Measurements from ENCODE around the gene PDE8A. TPM values are rescaled to one million over a fixed set of nuclear protein-coding genes. Genes with fewer than 3 reads are reported as not detected.

Gene PDE8A
- total and polyA plus RNA-seq, 10 of the 15 experiments (the other 5 are each of a cell fraction or from before 2014, with no cell fraction given), result 6.7 to 69.2 (median 27.2) TPM

- Histone ChIP-seq H3K36me3 (ENCODE audit: control insufficient read depth in 2 of 2, insufficient read depth in 2 of 2, low read length in 1 of 2) (no peaks in the 10 kb centered on the region), H3K9me3 (replicated peaks; ENCODE audit: control insufficient read depth, insufficient read depth, low read length) (no peaks in the 10 kb centered on the region), H3K4me3 (no peak overlapping the region), H3K27me3 (replicated peaks in 1 of 2; ENCODE audit: control insufficient read depth in 2 of 2, insufficient read depth in 2 of 2, low read length in 1 of 2) (no peaks in the 10 kb centered on the region), H3K79me2 (ENCODE audit: control insufficient read depth, insufficient read depth, low read length) (no peaks in the 10 kb centered on the region), H3K4me2 (ENCODE audit: control insufficient read depth, insufficient read depth) (no peak overlapping the region), H3K27ac (ENCODE audit: control insufficient read depth, insufficient read depth) (no peak overlapping the region), H3K4me1 (ENCODE audit: control insufficient read depth, insufficient read depth, low read length) (no peaks in the 10 kb centered on the region), H2AFZ (ENCODE audit: control insufficient read depth, low read depth, low read length) (no peak overlapping the region), H4K20me1 (ENCODE audit: control insufficient read depth, insufficient read depth) (no peaks in the 10 kb centered on the region), H3K9ac (ENCODE audit: control insufficient read depth, insufficient read depth, low read length) (no peak overlapping the region)
- SMC1A ChIA-PET (ENCODE audit: uncharacterized antibody, unreplicated experiment), result no interaction called here
- DNase-seq (ENCODE audit: low read depth, low spot score) (no peak), FAIRE-seq (no peak), ATAC-seq (no peak)
- BruUV-seq (replicated peaks), result no TSS peak
- TF ChIP-seq ATF3 (IDR thresholded peaks at IDR 0.05; ENCODE audit: borderline replicate concordance, extremely low read depth, low read depth, low read length) (no peak), KDM1A (IDR thresholded peaks at IDR 0.05; ENCODE audit: borderline replicate concordance) (no peak), ZZZ3 (IDR thresholded peaks at IDR 0.05; ENCODE audit: control insufficient read depth, insufficient read length, low read depth) (no peak), ZBTB40 (IDR thresholded peaks at IDR 0.05; ENCODE audit: borderline replicate concordance) (no peak), RAD21 (IDR thresholded peaks at IDR 0.05; ENCODE audit: insufficient read depth, low read depth, low read length) (no peak), PBX3 (IDR thresholded peaks at IDR 0.05; ENCODE audit: insufficient replicate concordance, low read depth, low read length) (no peak), GABPA (IDR thresholded peaks at IDR 0.05; ENCODE audit: low read depth) (no peak), NFIC (IDR thresholded peaks at IDR 0.05; ENCODE audit: low read depth, low read length) (no peak), SREBF1 (IDR thresholded peaks at IDR 0.05; ENCODE audit: low read length) (no peak), POLR2AphosphoS5 (IDR thresholded peaks at IDR 0.05; ENCODE audit: low read length) (no peak), KLF5 (IDR thresholded peaks at IDR 0.05; ENCODE audit: partially characterized antibody) (no peak), CHD4 (IDR thresholded peaks at IDR 0.05) (no peak), IRF5 (IDR thresholded peaks at IDR 0.05; ENCODE audit: borderline replicate concordance) (no peak), ZBED1 (IDR thresholded peaks at IDR 0.05; ENCODE audit: borderline replicate concordance) (no peak), SUZ12 (IDR thresholded peaks at IDR 0.05; ENCODE audit: unreplicated experiment) (no peak), E2F4 (IDR thresholded peaks at IDR 0.05; ENCODE audit: low read depth, low read length) (no peak)
- RAD21 ChIA-PET (ENCODE audit: unreplicated experiment), result no interaction called here
- in situ Hi-C loops (cut with MboI), result no loop called here
- POLR2A ChIA-PET, result no interaction called here
- 74% methylated on average over 7 of the region's 7 CpGs for WGBS (ENCODE audit: insufficient coverage, insufficient replicate concordance, low lambda C conversion rate, missing lambda C conversion rate)
- intact Hi-C loops (cut with micrococcal nuclease; ENCODE audit: unreplicated experiment), result no loop called here
- CTCF ChIA-PET, result interaction anchor here (1.0 kb wide), 1 partner anchor 10 kb away, joined by 3 read pairs; no protein-coding TSS in a partner anchor
Measured at GRCh38 chr15:85151145-85151544, 169.5 kb downstream of the PDE8A start.
